Measurements from ENCODE around the gene NDUFA7. TPM values are rescaled to one million over a fixed set of nuclear protein-coding genes. Genes with fewer than 3 reads are reported as not detected.

The NDUFA7 gene
- total and polyA plus RNA-seq, 2 donors from 2014 or later: 51.2 to 304 TPM

DNA sequence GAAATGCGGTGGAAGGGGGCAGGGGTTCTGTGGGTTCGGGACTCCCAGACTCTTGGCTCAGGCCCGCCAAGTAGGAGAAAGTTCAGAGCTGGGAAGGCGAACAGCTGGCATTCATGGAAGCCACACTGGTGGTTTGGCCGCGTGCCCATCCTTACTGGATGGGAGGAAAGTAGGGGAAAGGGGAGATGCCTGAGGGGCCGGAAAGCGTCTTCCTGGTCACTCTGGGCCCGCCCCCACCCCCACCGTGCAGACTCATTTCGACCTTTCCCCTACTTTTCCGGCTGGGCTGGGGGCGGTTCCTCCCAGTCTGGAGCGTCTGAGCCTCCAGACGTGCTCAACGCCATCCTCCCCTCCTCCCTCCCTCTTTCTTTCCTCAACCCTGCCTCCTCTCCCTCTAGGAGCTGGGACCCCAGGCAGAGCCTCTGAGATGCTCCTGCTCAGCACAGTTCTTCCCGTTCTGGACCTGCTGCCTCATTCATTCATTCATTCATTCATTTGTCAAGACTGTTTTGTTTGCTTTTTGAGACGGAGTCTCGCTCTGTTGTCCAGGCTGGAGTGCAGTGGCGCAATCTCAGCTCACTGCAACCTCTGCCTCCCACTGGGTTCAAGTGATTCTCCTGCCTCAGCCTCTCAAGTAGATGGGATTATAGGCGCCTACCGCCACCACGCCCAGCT is 46.3 kb upstream of the NDUFA7 start:
- Histone ChIP-seq H3K9ac (ENCODE audit: low read length in 3 of 3) (no peak overlapping the region), H3K36me3 (ENCODE audit: control insufficient read depth in 2 of 3, insufficient read depth in 3 of 3, low read length in 3 of 3) (no peaks in the 10 kb centered on the region), H3K9me3 (ENCODE audit: control insufficient read depth in 2 of 3, insufficient read depth in 1 of 3, low read length in 3 of 3) (no peaks in the 10 kb centered on the region), H3K27ac (ENCODE audit: low read depth in 2 of 2, low read length in 2 of 2) (peak overlapping the region; percentile 37 to 47), H3K27me3 (ENCODE audit: control insufficient read depth, insufficient read depth, low read length) (peaks cover 3% of the 10 kb centered on the region), H3K4me3 (ENCODE audit: low read length in 3 of 3) (no peak overlapping the region), H3K4me1 (ENCODE audit: control insufficient read depth in 2 of 3, insufficient read depth in 2 of 3, low read depth in 1 of 3, low read length in 3 of 3) (peaks cover 0 to 20% (median 3%) of the 10 kb centered on the region in 3 donors)
- intact Hi-C loops (cut with DNase I): no loop called here
- DNase-seq: peak; percentile 93 to 98 (median 93)
- FAIRE-seq: no peak
- TF ChIP-seq, protein P1, sequence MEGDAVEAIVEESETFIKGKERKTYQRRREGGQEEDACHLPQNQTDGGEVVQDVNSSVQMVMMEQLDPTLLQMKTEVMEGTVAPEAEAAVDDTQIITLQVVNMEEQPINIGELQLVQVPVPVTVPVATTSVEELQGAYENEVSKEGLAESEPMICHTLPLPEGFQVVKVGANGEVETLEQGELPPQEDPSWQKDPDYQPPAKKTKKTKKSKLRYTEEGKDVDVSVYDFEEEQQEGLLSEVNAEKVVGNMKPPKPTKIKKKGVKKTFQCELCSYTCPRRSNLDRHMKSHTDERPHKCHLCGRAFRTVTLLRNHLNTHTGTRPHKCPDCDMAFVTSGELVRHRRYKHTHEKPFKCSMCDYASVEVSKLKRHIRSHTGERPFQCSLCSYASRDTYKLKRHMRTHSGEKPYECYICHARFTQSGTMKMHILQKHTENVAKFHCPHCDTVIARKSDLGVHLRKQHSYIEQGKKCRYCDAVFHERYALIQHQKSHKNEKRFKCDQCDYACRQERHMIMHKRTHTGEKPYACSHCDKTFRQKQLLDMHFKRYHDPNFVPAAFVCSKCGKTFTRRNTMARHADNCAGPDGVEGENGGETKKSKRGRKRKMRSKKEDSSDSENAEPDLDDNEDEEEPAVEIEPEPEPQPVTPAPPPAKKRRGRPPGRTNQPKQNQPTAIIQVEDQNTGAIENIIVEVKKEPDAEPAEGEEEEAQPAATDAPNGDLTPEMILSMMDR (IDR thresholded peaks at IDR 0.05; ENCODE audit: borderline replicate concordance, extremely low read depth, insufficient read depth): no peak

DNA sequence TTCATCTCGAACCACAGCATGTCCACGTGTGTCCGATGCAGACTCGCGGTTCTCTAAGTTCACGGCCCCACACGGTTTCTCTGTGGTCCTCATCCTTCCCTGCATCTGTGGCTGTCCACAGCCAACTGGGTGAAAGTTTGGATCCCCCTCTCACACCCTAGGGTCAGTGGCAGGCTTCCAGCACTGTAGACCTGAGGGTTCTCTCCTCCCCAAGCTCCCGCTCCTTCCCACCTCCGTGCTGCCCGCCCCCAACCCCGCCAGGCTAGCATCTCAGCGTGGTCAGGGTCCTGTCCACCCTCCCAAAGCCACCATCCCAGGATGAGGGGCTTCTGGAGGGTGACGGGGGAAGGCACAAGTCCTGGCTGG is 45.8 kb upstream of the NDUFA7 start:
- peaks cover 0 to 25% (median 6%) of the 10 kb centered on the region in 3 donors for H3K4me1 ChIP-seq (ENCODE audit: control insufficient read depth in 2 of 3, insufficient read depth in 2 of 3, low read depth in 1 of 3, low read length in 3 of 3)
- intact Hi-C loops (cut with DNase I): no loop called here
- DNase-seq (peak in 1 of 5 donors; percentile 35), FAIRE-seq (no peak)
- TF ChIP-seq, protein P1 (IDR thresholded peaks at IDR 0.05; ENCODE audit: borderline replicate concordance, extremely low read depth, insufficient read depth): no peak
- peaks cover 3% of the 10 kb centered on the region for H3K27me3 ChIP-seq (ENCODE audit: control insufficient read depth, insufficient read depth, low read length)
- no peaks in the 10 kb centered on the region for H3K9me3 ChIP-seq (ENCODE audit: control insufficient read depth in 2 of 3, insufficient read depth in 1 of 3, low read length in 3 of 3)
- peak overlapping the region; percentile 20 to 47 for H3K27ac ChIP-seq (ENCODE audit: low read depth in 2 of 2, low read length in 2 of 2)
- no peaks in the 10 kb centered on the region for H3K36me3 ChIP-seq (ENCODE audit: control insufficient read depth in 2 of 3, insufficient read depth in 3 of 3, low read length in 3 of 3)
- no peak overlapping the region for H3K9ac ChIP-seq (ENCODE audit: low read length in 3 of 3)
- no peak overlapping the region for H3K4me3 ChIP-seq (ENCODE audit: low read length in 3 of 3)

DNA sequence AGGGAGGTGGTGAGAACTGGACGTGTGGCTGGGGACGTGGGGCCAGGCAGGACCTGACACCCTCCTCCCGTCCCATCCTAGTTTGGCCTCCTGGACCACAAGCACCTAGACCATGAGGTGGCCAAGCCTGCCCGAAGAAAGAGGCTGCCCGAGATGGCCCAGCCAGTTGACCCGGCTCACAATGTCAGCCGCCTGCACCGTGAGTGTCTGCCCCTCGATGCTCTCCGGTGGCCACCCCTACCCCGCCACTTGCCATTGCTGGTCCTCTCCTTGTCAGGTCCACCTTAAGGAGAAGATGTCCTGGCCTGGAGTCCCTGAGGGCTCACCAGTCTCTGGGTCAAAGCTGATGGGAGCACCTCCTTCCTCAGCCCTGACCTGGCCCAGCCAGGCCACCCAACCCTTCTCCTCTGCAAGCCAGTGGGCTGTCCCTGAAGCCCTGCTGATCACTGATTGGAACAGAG is 45.0 kb upstream of the NDUFA7 start:
- H3K9me3 ChIP-seq (ENCODE audit: control insufficient read depth in 2 of 3, insufficient read depth in 1 of 3, low read length in 3 of 3): no peaks in the 10 kb centered on the region
- FAIRE-seq (no peak), DNase-seq (peak in 1 of 5 donors; percentile 40)
- H3K27me3 ChIP-seq (ENCODE audit: control insufficient read depth, insufficient read depth, low read length): peaks cover 3% of the 10 kb centered on the region
- no peak overlapping the region for H3K9ac ChIP-seq (ENCODE audit: low read length in 3 of 3)
- intact Hi-C loops (cut with DNase I): no loop called here
- H3K36me3 ChIP-seq (ENCODE audit: control insufficient read depth in 2 of 3, insufficient read depth in 3 of 3, low read length in 3 of 3): no peaks in the 10 kb centered on the region
- no peak overlapping the region for H3K27ac ChIP-seq (ENCODE audit: low read depth in 2 of 2, low read length in 2 of 2)
- TF ChIP-seq, protein P1 (IDR thresholded peaks at IDR 0.05; ENCODE audit: borderline replicate concordance, extremely low read depth, insufficient read depth): no peak
- no peak overlapping the region for H3K4me3 ChIP-seq (ENCODE audit: low read length in 3 of 3)
- H3K4me1 ChIP-seq (ENCODE audit: control insufficient read depth in 2 of 3, insufficient read depth in 2 of 3, low read depth in 1 of 3, low read length in 3 of 3): peaks cover 0 to 25% (median 9%) of the 10 kb centered on the region in 3 donors
